Thyroid gland (tissue), 4 donors: Measurements from ENCODE around the gene AMPD3. TPM values are rescaled to one million over a fixed set of nuclear protein-coding genes. Genes with fewer than 3 reads are reported as not detected.

Experiments used
- DNase-seq, 2 donors: peaks; one replicate each; pipeline ENCODE4 v3.0.0-alpha.2; 2019
- H3K27ac ChIP-seq, 3 donors: fragments of 200-600 bp; sonication (generic); 1 replicate in 2 of 3; 2 replicates in 1 of 3; pipeline ENCODE4 v1.5.1; 2016 to 2019; ENCODE audit warnings: mild to moderate bottlenecking in 1 of 3, moderate library complexity in 1 of 3
- H3K27me3 ChIP-seq: fragments of 200-600 bp; sonication (generic); one replicate; pipeline ENCODE4 v1.5.1; 2019
- H3K36me3 ChIP-seq, 2 donors: fragments of 200-600 bp; sonication (generic); one replicate each; pipeline ENCODE4 v1.5.1; 2016 to 2019
- H3K4me1 ChIP-seq, 2 donors: fragments of 200-600 bp; sonication (generic); one replicate each; pipeline ENCODE4 v1.5.1; 2017 to 2019
- H3K4me3 ChIP-seq, 3 donors: fragments of 200-600 bp; sonication (generic); replicated peaks in 1 of 3; 1 replicate in 2 of 3; 2 replicates in 1 of 3; pipeline ENCODE4 v1.5.1; 2016; ENCODE audit warnings: mild to moderate bottlenecking in 1 of 3
- H3K9me3 ChIP-seq: fragments of 200-600 bp; sonication (generic); one replicate; pipeline ENCODE4 v1.5.1; 2017
- CTCF ChIP-seq, 6 experiments: fragments of 200-600 bp in 3 of 6; fragments of 450-650 bp in 3 of 6; sonication (generic) in 3 of 6; IDR thresholded peaks; one replicate each; pipeline ENCODE4 v1.5.1; 2016 to 2019; ENCODE audit warnings: antibody characterized with exemption in 6 of 6, mild to moderate bottlenecking in 2 of 6, inconsistent platforms in 1 of 6, moderate library complexity in 1 of 6
- POLR2A ChIP-seq, 2 donors: fragments of 450-650 bp; IDR thresholded peaks; one replicate each; pipeline ENCODE4 v1.6.1; 2017; ENCODE audit warnings: antibody characterized with exemption in 2 of 2, mild to moderate bottlenecking in 2 of 2, moderate library complexity in 1 of 2
- WGBS, 2 donors: methylation state at CpG; one replicate each; pipeline ENCODE4 v1.1.5; 2017; 5-methylcytosine and 5-hydroxymethylcytosine counted together
- intact Hi-C: fragments of 100-400 bp; cut with DNase I; formaldehyde crosslinking; loops from one replicate; pipeline ENCODE4 v1.15.1; 2023
- total RNA-seq, 4 donors: library from RNA; depleted of rRNA; stranded (reverse); fragments of >200 nt; gene quantifications; one replicate each; pipeline ENCODE4 v1.2.3, GENCODE V29; 2016

Gene AMPD3
- total RNA-seq, 4 donors from 2014 or later = 3.8 to 13.0 (median 7.6) TPM

- TF ChIP-seq CTCF (IDR thresholded peaks at IDR 0.05) (no peak), POLR2A (IDR thresholded peaks at IDR 0.05) (no peak)
- intact Hi-C loops = no loop called here
- H3K27me3 ChIP-seq = no peaks in the 10 kb centered on the region
- H3K4me3 ChIP-seq = no peak overlapping the region
- WGBS, 2 donors = 87 to 91% methylated on average over 3 of the region's 3 CpGs
- H3K9me3 ChIP-seq = no peaks in the 10 kb centered on the region
- H3K27ac ChIP-seq = no peak overlapping the region
- H3K36me3 ChIP-seq = no peaks in the 10 kb centered on the region
- DNase-seq = no peak
- no peaks in the 10 kb centered on the region for H3K4me1 ChIP-seq
These were observed 28.6 kb upstream of the AMPD3 start for GRCh38 chr11:10426475-10426874.

- Histone ChIP-seq H3K27me3 (no peaks in the 10 kb centered on the region), H3K4me1 (no peaks in the 10 kb centered on the region), H3K4me3 (no peak overlapping the region), H3K9me3 (no peaks in the 10 kb centered on the region), H3K36me3 (no peaks in the 10 kb centered on the region), H3K27ac (no peak overlapping the region)
- no peak for DNase-seq
- no peak for TF ChIP-seq POLR2A (IDR thresholded peaks at IDR 0.05)
- no peak for TF ChIP-seq CTCF (IDR thresholded peaks at IDR 0.05)
- intact Hi-C loops = no loop called here
- WGBS, 2 donors = 38 to 40% methylated on average over 1 of the region's 1 CpG
These were observed 26.6 kb upstream of the AMPD3 start for GRCh38 chr11:10428453-10428852.

GRCh38 chr11:10429526-10429925 lies 25.5 kb upstream of the AMPD3 start:
- no peaks in the 10 kb centered on the region for H3K36me3 ChIP-seq
- WGBS, 2 donors = 88 to 100% methylated on average over 2 of the region's 2 CpGs
- no peaks in the 10 kb centered on the region for H3K9me3 ChIP-seq
- TF ChIP-seq POLR2A (IDR thresholded peaks at IDR 0.05) (no peak), CTCF (IDR thresholded peaks at IDR 0.05) (no peak)
- intact Hi-C loops = no loop called here
- no peaks in the 10 kb centered on the region for H3K4me1 ChIP-seq
- H3K27me3 ChIP-seq = no peaks in the 10 kb centered on the region
- no peak overlapping the region for H3K4me3 ChIP-seq
- no peak overlapping the region for H3K27ac ChIP-seq
- DNase-seq = no peak

GRCh38 chr11:10432493-10432892 lies 22.6 kb upstream of the AMPD3 start:
- Histone ChIP-seq H3K4me3 (no peak overlapping the region), H3K9me3 (no peaks in the 10 kb centered on the region), H3K27ac (no peak overlapping the region), H3K36me3 (no peaks in the 10 kb centered on the region), H3K27me3 (no peaks in the 10 kb centered on the region), H3K4me1 (no peaks in the 10 kb centered on the region)
- intact Hi-C loops = no loop called here
- 71 to 76% methylated on average over 1 of the region's 1 CpG for WGBS, 2 donors
- no peak for TF ChIP-seq POLR2A (IDR thresholded peaks at IDR 0.05)
- TF ChIP-seq CTCF (IDR thresholded peaks at IDR 0.05) = no peak
- DNase-seq = no peak

GRCh38 chr11:10432971-10433370 lies 22.1 kb upstream of the AMPD3 start:
- Histone ChIP-seq H3K4me1 (no peaks in the 10 kb centered on the region), H3K27ac (no peak overlapping the region), H3K36me3 (no peaks in the 10 kb centered on the region), H3K27me3 (no peaks in the 10 kb centered on the region), H3K9me3 (no peaks in the 10 kb centered on the region), H3K4me3 (no peak overlapping the region)
- TF ChIP-seq CTCF (IDR thresholded peaks at IDR 0.05) (no peak), POLR2A (IDR thresholded peaks at IDR 0.05) (no peak)
- intact Hi-C loops = no loop called here
- no peak for DNase-seq
- 88 to 90% methylated on average over 1 of the region's 1 CpG for WGBS, 2 donors
